Neural crest cell (in vitro differentiated cells): ENCODE data around the gene ABCC2. TPM values are rescaled to one million over a fixed set of nuclear protein-coding genes. Genes with fewer than 3 reads are reported as not detected.
A peak's percentile ranks its signal among the peaks of the same experiment; 100 is the strongest.

Experiments used
- DNase-seq: peaks from one replicate; pipeline ENCODE4 v3.0.0; 2021; ENCODE audit warnings: low read depth, mixed read lengths, low spot score
- H3K27ac Mint-ChIP-seq: one replicate; pipeline ENCODE4 v1.8.0; 2021; ENCODE audit warnings: mild to moderate bottlenecking, mixed read lengths; ENCODE audit not compliant: unreplicated experiment
- H3K27me3 Mint-ChIP-seq: 2 replicates; pipeline ENCODE4 v1.8.0; 2021; ENCODE audit warnings: low read depth, mild to moderate bottlenecking, mixed read lengths
- H3K36me3 Mint-ChIP-seq: 2 replicates; pipeline ENCODE4 v1.8.0; 2021; ENCODE audit warnings: low read depth, mild to moderate bottlenecking, mixed read lengths
- H3K4me1 Mint-ChIP-seq: 2 replicates; pipeline ENCODE4 v1.8.0; 2021; ENCODE audit warnings: mixed read lengths
- H3K4me3 Mint-ChIP-seq: one replicate; pipeline ENCODE4 v1.8.0; 2021; ENCODE audit warnings: mild to moderate bottlenecking, mixed read lengths
- H3K9me3 Mint-ChIP-seq: 2 replicates; pipeline ENCODE4 v1.8.0; 2021; ENCODE audit warnings: mixed read lengths
- total RNA-seq: library from RNA; stranded (reverse); gene quantifications from 2 replicates; pipeline ENCODE4 v1.2.1, GENCODE V29; 2021
- TF ChIP-seq, protein P1 (sequence below): fragments of 200-600 bp; sonication (generic); conservative IDR thresholded peaks from 2 replicates; pipeline ENCODE4 v1.5.0; 2021; ENCODE audit warnings: antibody characterized with exemption, mild to moderate bottlenecking

The ABCC2 gene
- total RNA-seq, 1 donor from 2014 or later: 5.9 TPM

DNA sequence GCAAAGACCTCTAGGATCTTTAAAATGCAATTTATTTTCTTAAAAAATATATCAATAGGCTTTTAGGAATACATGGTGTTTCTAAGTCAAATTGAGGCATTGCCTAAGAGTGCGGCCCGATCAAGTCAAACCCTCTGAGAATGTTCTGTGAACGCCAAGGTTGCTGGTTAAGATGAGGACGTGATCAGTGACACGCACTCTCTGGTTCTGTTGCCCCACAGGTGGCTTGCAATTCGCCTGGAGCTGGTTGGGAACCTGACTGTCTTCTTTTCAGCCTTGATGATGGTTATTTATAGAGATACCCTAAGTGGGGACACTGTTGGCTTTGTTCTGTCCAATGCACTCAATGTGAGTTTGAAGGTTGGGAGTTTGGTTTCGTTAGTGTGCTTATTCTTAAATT lies 59.3 kb downstream of the ABCC2 start:
- H3K4me3 Mint-ChIP-seq: no peak overlapping the region
- H3K4me1 Mint-ChIP-seq: peaks cover 9% of the 10 kb centered on the region
- H3K27ac Mint-ChIP-seq: peak overlapping the region; percentile 50
- peaks cover 5% of the 10 kb centered on the region for H3K36me3 Mint-ChIP-seq
- H3K27me3 Mint-ChIP-seq: no peaks in the 10 kb centered on the region
- no peaks in the 10 kb centered on the region for H3K9me3 Mint-ChIP-seq
- TF ChIP-seq, protein P1, sequence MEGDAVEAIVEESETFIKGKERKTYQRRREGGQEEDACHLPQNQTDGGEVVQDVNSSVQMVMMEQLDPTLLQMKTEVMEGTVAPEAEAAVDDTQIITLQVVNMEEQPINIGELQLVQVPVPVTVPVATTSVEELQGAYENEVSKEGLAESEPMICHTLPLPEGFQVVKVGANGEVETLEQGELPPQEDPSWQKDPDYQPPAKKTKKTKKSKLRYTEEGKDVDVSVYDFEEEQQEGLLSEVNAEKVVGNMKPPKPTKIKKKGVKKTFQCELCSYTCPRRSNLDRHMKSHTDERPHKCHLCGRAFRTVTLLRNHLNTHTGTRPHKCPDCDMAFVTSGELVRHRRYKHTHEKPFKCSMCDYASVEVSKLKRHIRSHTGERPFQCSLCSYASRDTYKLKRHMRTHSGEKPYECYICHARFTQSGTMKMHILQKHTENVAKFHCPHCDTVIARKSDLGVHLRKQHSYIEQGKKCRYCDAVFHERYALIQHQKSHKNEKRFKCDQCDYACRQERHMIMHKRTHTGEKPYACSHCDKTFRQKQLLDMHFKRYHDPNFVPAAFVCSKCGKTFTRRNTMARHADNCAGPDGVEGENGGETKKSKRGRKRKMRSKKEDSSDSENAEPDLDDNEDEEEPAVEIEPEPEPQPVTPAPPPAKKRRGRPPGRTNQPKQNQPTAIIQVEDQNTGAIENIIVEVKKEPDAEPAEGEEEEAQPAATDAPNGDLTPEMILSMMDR: no peak
- DNase-seq: no peak

DNA sequence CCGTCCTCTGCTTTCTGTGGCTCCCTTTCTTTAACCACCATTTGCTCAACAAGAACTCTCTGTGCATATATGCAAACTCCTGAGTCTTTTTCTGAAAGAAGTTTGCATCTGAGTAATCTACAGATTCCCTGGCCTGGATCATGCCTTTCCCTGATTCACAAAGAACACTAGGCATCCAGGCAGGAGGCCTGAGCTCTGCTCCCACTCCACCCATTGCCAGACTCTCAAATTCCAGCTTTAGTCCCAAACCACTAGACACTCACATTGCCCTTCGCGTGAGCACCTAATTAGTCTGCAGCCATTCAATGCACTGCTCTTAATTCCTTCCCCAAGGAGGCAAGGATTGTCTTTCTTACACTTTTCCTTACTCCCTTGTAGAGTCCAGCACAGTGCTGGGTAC lies 60.9 kb downstream of the ABCC2 start:
- peaks cover 5% of the 10 kb centered on the region for H3K36me3 Mint-ChIP-seq
- DNase-seq: no peak
- no peak overlapping the region for H3K27ac Mint-ChIP-seq
- H3K4me1 Mint-ChIP-seq: peaks cover 9% of the 10 kb centered on the region
- TF ChIP-seq, protein P1: no peak
- H3K27me3 Mint-ChIP-seq: no peaks in the 10 kb centered on the region
- H3K4me3 Mint-ChIP-seq: no peak overlapping the region
- H3K9me3 Mint-ChIP-seq: no peaks in the 10 kb centered on the region

DNA sequence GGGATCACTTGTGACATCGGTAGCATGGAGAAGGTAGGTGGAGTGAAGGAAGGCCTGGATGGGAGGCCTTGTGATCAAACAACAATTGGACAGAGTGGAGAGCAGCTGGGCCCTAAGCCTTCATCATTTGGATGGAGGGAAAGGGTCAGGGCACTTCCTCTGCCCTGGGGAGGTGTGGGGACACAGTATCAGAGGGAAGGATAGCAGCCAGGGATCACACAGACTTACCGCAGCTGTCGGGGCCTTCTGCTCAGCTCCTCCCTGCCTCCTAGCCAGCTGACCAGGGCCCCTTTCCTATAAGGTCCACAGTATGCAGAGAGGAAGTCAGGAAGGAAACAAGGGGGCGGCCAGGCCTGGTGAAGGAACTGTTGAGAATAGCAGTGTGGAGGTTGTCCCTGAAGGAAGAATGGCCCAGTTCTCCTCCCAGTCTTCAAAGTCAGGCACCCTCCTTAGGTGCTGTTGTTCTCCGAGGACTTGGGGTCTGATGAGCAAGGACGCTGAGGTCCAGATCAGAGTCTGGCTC lies 62.1 kb downstream of the ABCC2 start:
- Mint-ChIP-seq H3K9me3 (no peaks in the 10 kb centered on the region), H3K36me3 (peaks cover 5% of the 10 kb centered on the region), H3K27ac (no peak overlapping the region), H3K4me1 (peaks cover 9% of the 10 kb centered on the region), H3K4me3 (no peak overlapping the region), H3K27me3 (no peaks in the 10 kb centered on the region)
- no peak for DNase-seq
- TF ChIP-seq, protein P1: no peak

DNA sequence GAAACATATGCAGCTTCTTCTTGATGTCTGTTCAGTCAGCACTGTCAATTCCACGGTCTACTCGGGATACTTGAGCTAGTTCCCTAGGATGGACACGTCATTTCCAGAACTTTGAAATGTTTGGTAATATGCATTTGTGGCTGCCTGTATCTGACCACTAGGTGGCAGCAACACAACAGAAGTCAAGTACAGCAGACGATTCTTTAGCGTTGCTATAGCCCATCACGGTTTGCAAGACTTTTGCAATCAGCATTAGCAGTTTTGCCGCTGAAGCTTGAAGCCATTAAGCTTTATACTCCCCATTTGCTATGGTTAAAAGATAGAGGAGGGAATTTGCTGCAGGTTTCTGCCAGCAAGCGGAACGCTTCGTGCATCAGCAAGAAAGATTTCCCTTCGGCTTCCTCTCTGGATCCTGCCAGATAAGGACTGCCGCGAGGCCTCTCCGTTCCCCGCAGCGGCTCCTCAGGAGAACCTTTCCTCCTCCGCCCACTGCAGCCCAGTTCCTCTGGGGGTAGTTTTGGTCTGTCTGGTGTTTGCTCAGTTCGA lies 63.5 kb downstream of the ABCC2 start:
- DNase-seq: peak; percentile 70
- TF ChIP-seq, protein P1: peak; percentile 97
- H3K4me1 Mint-ChIP-seq: peaks cover 9% of the 10 kb centered on the region
- H3K27ac Mint-ChIP-seq: no peak overlapping the region
- H3K36me3 Mint-ChIP-seq: peaks cover 2% of the 10 kb centered on the region
- H3K4me3 Mint-ChIP-seq: peak overlapping the region; percentile 14
- no peaks in the 10 kb centered on the region for H3K9me3 Mint-ChIP-seq
- H3K27me3 Mint-ChIP-seq: no peaks in the 10 kb centered on the region

DNA sequence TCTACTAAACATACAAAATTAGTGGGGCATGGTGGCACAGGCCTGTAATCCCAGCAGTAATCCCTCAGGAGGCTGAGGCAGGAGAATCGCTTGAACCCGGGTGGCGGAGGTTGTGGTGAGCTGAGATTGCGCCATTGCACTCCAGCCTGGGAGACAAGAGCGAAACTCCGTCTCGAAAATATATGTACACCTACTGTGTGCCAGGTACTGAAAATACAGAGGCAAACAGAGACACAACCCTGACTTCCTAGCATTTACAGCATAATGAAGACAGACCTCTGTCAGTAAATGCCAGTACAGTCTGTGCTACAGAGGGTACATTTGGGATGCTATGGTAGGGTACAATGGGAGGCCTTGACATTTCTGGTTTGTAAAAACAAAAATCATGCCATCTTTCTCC lies 66.6 kb downstream of the ABCC2 start:
- Mint-ChIP-seq H3K4me3 (no peak overlapping the region), H3K27me3 (no peaks in the 10 kb centered on the region), H3K4me1 (peaks cover 9% of the 10 kb centered on the region), H3K9me3 (no peaks in the 10 kb centered on the region), H3K27ac (no peak overlapping the region), H3K36me3 (no peaks in the 10 kb centered on the region)
- TF ChIP-seq, protein P1: no peak
- no peak for DNase-seq
